DMS153 (cell line): ENCODE data around the gene SBNO2.
A peak's percentile ranks its signal among the peaks of the same experiment; 100 is the strongest.
"Not testable (repeated sequence)": the region's sequence is repeated elsewhere in the genome, so short reads cannot be mapped to it uniquely, and the experiment has no call there.

Experiments
- DNase-seq: peaks from one replicate; lab custom pipeline; 2025; lab: John Stamatoyannopoulos, UW

SBNO2 gene

GRCh38 chr19:1208830-1209229 is 34.8 kb upstream of the SBNO2 start:
- not testable (repeated sequence) for DNase-seq

- DNase-seq: no peak
These were observed 32.9 kb upstream of the SBNO2 start for GRCh38 chr19:1206864-1207450.

GRCh38 chr19:1206150-1206863 is 32.2 kb upstream of the SBNO2 start:
- DNase-seq: no peak

- peak; percentile 72 for DNase-seq
These were observed 31.3 kb upstream of the SBNO2 start, which contains the start of gene STK11 for GRCh38 chr19:1205114-1206099. STK11 (plus strand) TSS chr19:1205778; CDS start chr19:1206914, 1,136 bp downstream.

- DNase-seq: not testable (repeated sequence)
These were observed 26.5 kb upstream of the SBNO2 start for GRCh38 chr19:1200614-1201013.

GRCh38 chr19:1199531-1199930 is 25.5 kb upstream of the SBNO2 start:
- no peak for DNase-seq

- DNase-seq: no peak
These were observed 15.4 kb upstream of the SBNO2 start for GRCh38 chr19:1189419-1189818.

GRCh38 chr19:1183543-1184172 is 9.6 kb upstream of the SBNO2 start:
- no peak for DNase-seq

- DNase-seq: no peak
These were observed 8.7 kb upstream of the SBNO2 start for GRCh38 chr19:1182727-1183126.

- DNase-seq: no peak
These were observed 8.0 kb upstream of the SBNO2 start for GRCh38 chr19:1182068-1182467.

- no peak for DNase-seq
These were observed 7.5 kb upstream of the SBNO2 start for GRCh38 chr19:1181606-1182005.

GRCh38 chr19:1177322-1178114 is 3.5 kb upstream of the SBNO2 start:
- DNase-seq: no peak

GRCh38 chr19:1173159-1173844 is 766 bp downstream of the SBNO2 start:
- DNase-seq: no peak

- DNase-seq: no peak
These were observed 1.5 kb downstream of the SBNO2 start for GRCh38 chr19:1172353-1173158.

- DNase-seq: no peak
These were observed 2.2 kb downstream of the SBNO2 start for GRCh38 chr19:1171755-1172352.

- no peak for DNase-seq
These were observed 2.9 kb downstream of the SBNO2 start for GRCh38 chr19:1170938-1171754.

GRCh38 chr19:1169921-1170885 is 3.9 kb downstream of the SBNO2 start:
- no peak for DNase-seq
